ENCODE results near the gene LNPEP. TPM values are rescaled to one million over a fixed set of nuclear protein-coding genes. Genes with fewer than 3 reads are reported as not detected.

The LNPEP gene
- total and polyA plus RNA-seq, 10 of the 15 experiments (the other 5 are each of a cell fraction or from before 2014, with no cell fraction given): 5.6 to 54.9 (median 25.0) TPM

- TF ChIP-seq, protein P1, sequence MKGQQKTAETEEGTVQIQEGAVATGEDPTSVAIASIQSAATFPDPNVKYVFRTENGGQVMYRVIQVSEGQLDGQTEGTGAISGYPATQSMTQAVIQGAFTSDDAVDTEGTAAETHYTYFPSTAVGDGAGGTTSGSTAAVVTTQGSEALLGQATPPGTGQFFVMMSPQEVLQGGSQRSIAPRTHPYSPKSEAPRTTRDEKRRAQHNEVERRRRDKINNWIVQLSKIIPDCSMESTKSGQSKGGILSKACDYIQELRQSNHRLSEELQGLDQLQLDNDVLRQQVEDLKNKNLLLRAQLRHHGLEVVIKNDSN (IDR thresholded peaks at IDR 0.05; ENCODE audit: borderline replicate concordance, extremely low read length, insufficient read depth, low read depth, low read length): no peak
- TF ChIP-seq BACH1 (IDR thresholded peaks at IDR 0.05; ENCODE audit: borderline replicate concordance) (no peak; the same call in 1 of the 2 replicates), RCOR1 (conservative IDR thresholded peaks at IDR 0.05; ENCODE audit: low read depth, low read length) (no peak), CREB1 (IDR thresholded peaks at IDR 0.05; ENCODE audit: low read depth) (peak; percentile 27; the same call in 1 of the 2 replicates), SPI1 (IDR thresholded peaks at IDR 0.05; ENCODE audit: borderline replicate concordance, insufficient read depth, low read depth, low read length) (no peak), RAD21 (IDR thresholded peaks at IDR 0.05; ENCODE audit: insufficient read depth, low read depth, low read length) (0 out of 2 replicates have a peak, but pooled peaks have one; percentile 2), MEF2A (IDR thresholded peaks at IDR 0.05; ENCODE audit: insufficient read depth, low read depth, low read length) (peak; percentile 71; the same call in 1 of the 2 replicates), HCFC1 (IDR thresholded peaks at IDR 0.05; ENCODE audit: low read length) (no peak), BCL11A (IDR thresholded peaks at IDR 0.05; ENCODE audit: low read depth, low read length) (no peak), CHD4 (IDR thresholded peaks at IDR 0.05) (no peak), BCLAF1 (IDR thresholded peaks at IDR 0.05) (no peak), ELK1 (IDR thresholded peaks at IDR 0.05; ENCODE audit: low read depth, low read length) (no peak), TCF12 (IDR thresholded peaks at IDR 0.05; ENCODE audit: low read depth, low read length) (no peak), NR2C2 (IDR thresholded peaks at IDR 0.05; ENCODE audit: borderline replicate concordance, control insufficient read depth, insufficient read length, low read depth) (no peak), SMC3 (IDR thresholded peaks at IDR 0.05; ENCODE audit: borderline replicate concordance, low read length) (no peak), GABPA (IDR thresholded peaks at IDR 0.05; ENCODE audit: low read depth) (0 out of 2 replicates have a peak, but pooled peaks have one; percentile 6), CBFB (IDR thresholded peaks at IDR 0.05; ENCODE audit: low read depth) (0 out of 2 replicates have a peak, but pooled peaks have one; percentile 29)
- TF ChIP-seq, protein P2, sequence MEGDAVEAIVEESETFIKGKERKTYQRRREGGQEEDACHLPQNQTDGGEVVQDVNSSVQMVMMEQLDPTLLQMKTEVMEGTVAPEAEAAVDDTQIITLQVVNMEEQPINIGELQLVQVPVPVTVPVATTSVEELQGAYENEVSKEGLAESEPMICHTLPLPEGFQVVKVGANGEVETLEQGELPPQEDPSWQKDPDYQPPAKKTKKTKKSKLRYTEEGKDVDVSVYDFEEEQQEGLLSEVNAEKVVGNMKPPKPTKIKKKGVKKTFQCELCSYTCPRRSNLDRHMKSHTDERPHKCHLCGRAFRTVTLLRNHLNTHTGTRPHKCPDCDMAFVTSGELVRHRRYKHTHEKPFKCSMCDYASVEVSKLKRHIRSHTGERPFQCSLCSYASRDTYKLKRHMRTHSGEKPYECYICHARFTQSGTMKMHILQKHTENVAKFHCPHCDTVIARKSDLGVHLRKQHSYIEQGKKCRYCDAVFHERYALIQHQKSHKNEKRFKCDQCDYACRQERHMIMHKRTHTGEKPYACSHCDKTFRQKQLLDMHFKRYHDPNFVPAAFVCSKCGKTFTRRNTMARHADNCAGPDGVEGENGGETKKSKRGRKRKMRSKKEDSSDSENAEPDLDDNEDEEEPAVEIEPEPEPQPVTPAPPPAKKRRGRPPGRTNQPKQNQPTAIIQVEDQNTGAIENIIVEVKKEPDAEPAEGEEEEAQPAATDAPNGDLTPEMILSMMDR (IDR thresholded peaks at IDR 0.05 in 2 of 3, conservative IDR thresholded peaks at IDR 0.05 in 1 of 3; ENCODE audit: control insufficient read depth in 2 of 3, extremely low read depth in 1 of 3, insufficient read depth in 1 of 3, low read depth in 3 of 3, low read length in 3 of 3): no peak
- TF ChIP-seq, protein P3, sequence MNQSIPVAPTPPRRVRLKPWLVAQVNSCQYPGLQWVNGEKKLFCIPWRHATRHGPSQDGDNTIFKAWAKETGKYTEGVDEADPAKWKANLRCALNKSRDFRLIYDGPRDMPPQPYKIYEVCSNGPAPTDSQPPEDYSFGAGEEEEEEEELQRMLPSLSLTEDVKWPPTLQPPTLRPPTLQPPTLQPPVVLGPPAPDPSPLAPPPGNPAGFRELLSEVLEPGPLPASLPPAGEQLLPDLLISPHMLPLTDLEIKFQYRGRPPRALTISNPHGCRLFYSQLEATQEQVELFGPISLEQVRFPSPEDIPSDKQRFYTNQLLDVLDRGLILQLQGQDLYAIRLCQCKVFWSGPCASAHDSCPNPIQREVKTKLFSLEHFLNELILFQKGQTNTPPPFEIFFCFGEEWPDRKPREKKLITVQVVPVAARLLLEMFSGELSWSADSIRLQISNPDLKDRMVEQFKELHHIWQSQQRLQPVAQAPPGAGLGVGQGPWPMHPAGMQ (IDR thresholded peaks at IDR 0.05; ENCODE audit: borderline replicate concordance): no peak
Measured at GRCh38 chr5:96919754-96920197, 16.1 kb upstream of the LNPEP start (continued).

Measured in GM12878 (cell line).